GM12801 (cell line): ENCODE results near the gene PCDHB16.

Experiments used
- CTCF ChIP-seq: IDR thresholded peaks from one replicate; pipeline ENCODE4 v1.5.1; 2011; ENCODE audit warnings: control low read depth; ENCODE audit not compliant: insufficient read length; ENCODE audit errors: extremely low read depth

PCDHB16 gene

GRCh38 chr5:141234109-141234667 lies 52.0 kb downstream of the PCDHB16 start:
- TF ChIP-seq CTCF = no peak
